ENCODE results near the gene PRKCD. TPM values are rescaled to one million over a fixed set of nuclear protein-coding genes. Genes with fewer than 3 reads are reported as not detected.

PRKCD gene
- total RNA-seq, 1 donor from 2014 or later: 36.3 TPM

- DNase-seq (ENCODE audit: low spot score in 2 of 2): no peak
- no peak overlapping the region for H3K4me3 ChIP-seq
- no peaks in the 10 kb centered on the region for H3K9me3 ChIP-seq
- no peaks in the 10 kb centered on the region for H3K27me3 ChIP-seq
- H3K27ac ChIP-seq: no peak overlapping the region
- H3K36me3 ChIP-seq: peaks cover 60 to 63% of the 10 kb centered on the region in 2 donors
- H3K4me1 ChIP-seq: no peaks in the 10 kb centered on the region
- TF ChIP-seq CTCF (IDR thresholded peaks at IDR 0.05): no peak
- intact Hi-C loops (cut with DNase I): no loop called here
Observed at GRCh38 chr3:53224536-53224935, 63.5 kb downstream of the PRKCD start.

GRCh38 chr3:53225181-53225580, 64.2 kb downstream of the PRKCD start:
- H3K9me3 ChIP-seq: no peaks in the 10 kb centered on the region
- no peak for DNase-seq (ENCODE audit: low spot score in 2 of 2)
- no peak overlapping the region for H3K27ac ChIP-seq
- intact Hi-C loops (cut with DNase I): no loop called here
- no peaks in the 10 kb centered on the region for H3K4me1 ChIP-seq
- TF ChIP-seq CTCF (IDR thresholded peaks at IDR 0.05): no peak
- H3K27me3 ChIP-seq: no peaks in the 10 kb centered on the region
- peaks cover 67 to 69% of the 10 kb centered on the region in 2 donors for H3K36me3 ChIP-seq
- no peak overlapping the region for H3K4me3 ChIP-seq

GRCh38 chr3:53225651-53226050, 64.6 kb downstream of the PRKCD start:
- DNase-seq (ENCODE audit: low spot score in 2 of 2): no peak
- Histone ChIP-seq H3K4me3 (no peak overlapping the region), H3K4me1 (no peaks in the 10 kb centered on the region), H3K36me3 (peaks cover 71 to 74% of the 10 kb centered on the region in 2 donors), H3K27ac (no peak overlapping the region), H3K9me3 (no peaks in the 10 kb centered on the region), H3K27me3 (no peaks in the 10 kb centered on the region)
- intact Hi-C loops (cut with DNase I): no loop called here
- TF ChIP-seq CTCF (IDR thresholded peaks at IDR 0.05): no peak

- H3K27me3 ChIP-seq: no peaks in the 10 kb centered on the region
- intact Hi-C loops (cut with DNase I): no loop called here
- DNase-seq (ENCODE audit: low spot score in 2 of 2): no peak
- no peaks in the 10 kb centered on the region for H3K4me1 ChIP-seq
- H3K4me3 ChIP-seq: no peak overlapping the region
- peaks cover 78 to 80% of the 10 kb centered on the region in 2 donors for H3K36me3 ChIP-seq
- no peaks in the 10 kb centered on the region for H3K9me3 ChIP-seq
- TF ChIP-seq CTCF (IDR thresholded peaks at IDR 0.05): no peak
- no peak overlapping the region for H3K27ac ChIP-seq
Observed at GRCh38 chr3:53226142-53226840, 65.3 kb downstream of the PRKCD start.

- intact Hi-C loops (cut with DNase I): no loop called here
- no peak for DNase-seq (ENCODE audit: low spot score in 2 of 2)
- Histone ChIP-seq H3K27me3 (no peaks in the 10 kb centered on the region), H3K9me3 (no peaks in the 10 kb centered on the region), H3K4me1 (no peaks in the 10 kb centered on the region), H3K27ac (no peak overlapping the region), H3K4me3 (no peak overlapping the region), H3K36me3 (peaks cover 84 to 87% of the 10 kb centered on the region in 2 donors)
- no peak for TF ChIP-seq CTCF (IDR thresholded peaks at IDR 0.05)
Observed at GRCh38 chr3:53226841-53227407, 65.9 kb downstream of the PRKCD start.

Data from ascending aorta (tissue), 2 donors.